Measurements from ENCODE around the gene KIAA1217. TPM values are rescaled to one million over a fixed set of nuclear protein-coding genes. Genes with fewer than 3 reads are reported as not detected.

KIAA1217 gene
- polyA plus RNA-seq, 1 donor from 2014 or later, result 0.22 TPM

DNA sequence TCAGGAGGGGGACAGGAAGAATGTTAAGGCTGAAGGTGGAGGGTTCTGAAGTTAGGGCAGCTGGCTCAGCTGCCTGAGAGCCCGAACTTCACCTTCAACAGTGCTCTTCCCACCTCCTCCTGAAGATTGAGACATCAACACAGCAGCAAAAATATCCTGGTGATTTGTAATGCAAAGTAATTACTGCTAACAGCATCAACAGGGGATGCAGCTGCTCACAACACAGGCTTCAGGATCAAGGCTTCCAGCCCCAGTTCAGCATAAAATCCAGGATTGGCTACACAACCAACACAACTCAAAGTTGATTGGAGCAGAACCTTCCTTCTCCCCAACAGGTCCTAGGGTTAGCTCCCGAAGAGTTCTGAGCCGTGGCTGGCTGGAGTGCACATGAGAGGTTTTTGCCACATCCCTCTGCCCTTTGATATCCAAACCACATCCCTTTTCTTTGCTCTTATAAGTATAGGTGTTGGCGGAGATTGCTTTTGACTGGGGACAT is 242.4 kb downstream of the KIAA1217 start:
- Histone ChIP-seq H3K9ac (ENCODE audit: low read length) (no peak overlapping the region), H3K27me3 (ENCODE audit: insufficient read depth, low read depth, low read length) (no peaks in the 10 kb centered on the region), H3K36me3 (ENCODE audit: insufficient read depth, low read length) (no peaks in the 10 kb centered on the region), H2AFZ (ENCODE audit: low read depth, low read length) (no peak overlapping the region), H3K9me3 (ENCODE audit: low read length) (no peaks in the 10 kb centered on the region), H4K20me1 (ENCODE audit: insufficient read depth) (no peaks in the 10 kb centered on the region), H3K27ac (ENCODE audit: low read length) (no peak overlapping the region), H3F3A (ENCODE audit: insufficient read depth, low read length, poor library complexity, severe bottlenecking) (no peaks in the 10 kb centered on the region), H3K79me2 (replicated peaks; ENCODE audit: insufficient read depth, low read length) (no peaks in the 10 kb centered on the region), H3K4me3 (ENCODE audit: low read length) (no peak overlapping the region), H3K4me2 (ENCODE audit: low read length) (no peak overlapping the region), H3K9me2 (ENCODE audit: insufficient read depth, low read length) (no peaks in the 10 kb centered on the region)
- TF ChIP-seq, protein P1, sequence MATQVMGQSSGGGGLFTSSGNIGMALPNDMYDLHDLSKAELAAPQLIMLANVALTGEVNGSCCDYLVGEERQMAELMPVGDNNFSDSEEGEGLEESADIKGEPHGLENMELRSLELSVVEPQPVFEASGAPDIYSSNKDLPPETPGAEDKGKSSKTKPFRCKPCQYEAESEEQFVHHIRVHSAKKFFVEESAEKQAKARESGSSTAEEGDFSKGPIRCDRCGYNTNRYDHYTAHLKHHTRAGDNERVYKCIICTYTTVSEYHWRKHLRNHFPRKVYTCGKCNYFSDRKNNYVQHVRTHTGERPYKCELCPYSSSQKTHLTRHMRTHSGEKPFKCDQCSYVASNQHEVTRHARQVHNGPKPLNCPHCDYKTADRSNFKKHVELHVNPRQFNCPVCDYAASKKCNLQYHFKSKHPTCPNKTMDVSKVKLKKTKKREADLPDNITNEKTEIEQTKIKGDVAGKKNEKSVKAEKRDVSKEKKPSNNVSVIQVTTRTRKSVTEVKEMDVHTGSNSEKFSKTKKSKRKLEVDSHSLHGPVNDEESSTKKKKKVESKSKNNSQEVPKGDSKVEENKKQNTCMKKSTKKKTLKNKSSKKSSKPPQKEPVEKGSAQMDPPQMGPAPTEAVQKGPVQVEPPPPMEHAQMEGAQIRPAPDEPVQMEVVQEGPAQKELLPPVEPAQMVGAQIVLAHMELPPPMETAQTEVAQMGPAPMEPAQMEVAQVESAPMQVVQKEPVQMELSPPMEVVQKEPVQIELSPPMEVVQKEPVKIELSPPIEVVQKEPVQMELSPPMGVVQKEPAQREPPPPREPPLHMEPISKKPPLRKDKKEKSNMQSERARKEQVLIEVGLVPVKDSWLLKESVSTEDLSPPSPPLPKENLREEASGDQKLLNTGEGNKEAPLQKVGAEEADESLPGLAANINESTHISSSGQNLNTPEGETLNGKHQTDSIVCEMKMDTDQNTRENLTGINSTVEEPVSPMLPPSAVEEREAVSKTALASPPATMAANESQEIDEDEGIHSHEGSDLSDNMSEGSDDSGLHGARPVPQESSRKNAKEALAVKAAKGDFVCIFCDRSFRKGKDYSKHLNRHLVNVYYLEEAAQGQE (IDR thresholded peaks at IDR 0.05; ENCODE audit: borderline replicate concordance), result no peak
- TF ChIP-seq POLR2AphosphoS5 (IDR thresholded peaks at IDR 0.05), result no peak

GRCh38 chr10:24452030-24452429 is 243.1 kb downstream of the KIAA1217 start:
- Histone ChIP-seq H4K20me1 (ENCODE audit: insufficient read depth) (no peaks in the 10 kb centered on the region), H3K9me2 (ENCODE audit: insufficient read depth, low read length) (no peaks in the 10 kb centered on the region), H3F3A (ENCODE audit: insufficient read depth, low read length, poor library complexity, severe bottlenecking) (no peaks in the 10 kb centered on the region), H3K4me2 (ENCODE audit: low read length) (no peak overlapping the region), H3K4me3 (ENCODE audit: low read length) (no peak overlapping the region), H2AFZ (ENCODE audit: low read depth, low read length) (no peak overlapping the region), H3K36me3 (ENCODE audit: insufficient read depth, low read length) (no peaks in the 10 kb centered on the region), H3K27me3 (ENCODE audit: insufficient read depth, low read depth, low read length) (no peaks in the 10 kb centered on the region), H3K9ac (ENCODE audit: low read length) (no peak overlapping the region), H3K9me3 (ENCODE audit: low read length) (no peaks in the 10 kb centered on the region), H3K27ac (ENCODE audit: low read length) (no peak overlapping the region), H3K79me2 (replicated peaks; ENCODE audit: insufficient read depth, low read length) (no peaks in the 10 kb centered on the region)
- TF ChIP-seq MXI1 (conservative IDR thresholded peaks at IDR 0.05; ENCODE audit: poor library complexity, severe bottlenecking), result no peak
- TF ChIP-seq EP300 (conservative IDR thresholded peaks at IDR 0.05; ENCODE audit: poor library complexity, severe bottlenecking), result no peak
- TF ChIP-seq, protein P1 (IDR thresholded peaks at IDR 0.05; ENCODE audit: borderline replicate concordance), result no peak
- TF ChIP-seq CTCF (IDR thresholded peaks at IDR 0.05; ENCODE audit: poor library complexity, severe bottlenecking), result no peak
- TF ChIP-seq POLR2AphosphoS5 (IDR thresholded peaks at IDR 0.05), result no peak
- no peak for TF ChIP-seq RAD21 (conservative IDR thresholded peaks at IDR 0.05)
- no peak for TF ChIP-seq EZH2 (IDR thresholded peaks at IDR 0.05; ENCODE audit: borderline replicate concordance, insufficient read depth, low read length, poor library complexity, severe bottlenecking)
- no peak for TF ChIP-seq TAF1 (IDR thresholded peaks at IDR 0.05; ENCODE audit: low read depth)
- TF ChIP-seq SMC3 (conservative IDR thresholded peaks at IDR 0.05; ENCODE audit: poor library complexity), result no peak
